ENCODE data around the gene TOMM5. TPM values are rescaled to one million over a fixed set of nuclear protein-coding genes. Genes with fewer than 3 reads are reported as not detected.

The TOMM5 gene
- total RNA-seq (2014; rRNA removed; shearing (Covaris generic)), result 353 and 360 TPM in 2 replicates

- peak; percentile 92 for DNase-seq (ENCODE audit: low spot score)
- in situ Hi-C loops (cut with HindIII; ENCODE audit: low sequenced_read_pairs), result no loop called here
Observed at GRCh38 chr9:37592108-37592951, at the start of gene TOMM5. TSS of gene TOMM5 (minus strand) at chr9:37592597. CDS start at chr9:37592532, 65 bp downstream.

- in situ Hi-C loops (cut with HindIII; ENCODE audit: low sequenced_read_pairs), result loop anchor here (10.0 kb wide), 1 partner anchor 57 kb away; no protein-coding TSS in a partner anchor
- DNase-seq (ENCODE audit: low spot score), result no peak
Observed at GRCh38 chr9:37641331-37641730, 48.9 kb upstream of the TOMM5 start.

DNA sequence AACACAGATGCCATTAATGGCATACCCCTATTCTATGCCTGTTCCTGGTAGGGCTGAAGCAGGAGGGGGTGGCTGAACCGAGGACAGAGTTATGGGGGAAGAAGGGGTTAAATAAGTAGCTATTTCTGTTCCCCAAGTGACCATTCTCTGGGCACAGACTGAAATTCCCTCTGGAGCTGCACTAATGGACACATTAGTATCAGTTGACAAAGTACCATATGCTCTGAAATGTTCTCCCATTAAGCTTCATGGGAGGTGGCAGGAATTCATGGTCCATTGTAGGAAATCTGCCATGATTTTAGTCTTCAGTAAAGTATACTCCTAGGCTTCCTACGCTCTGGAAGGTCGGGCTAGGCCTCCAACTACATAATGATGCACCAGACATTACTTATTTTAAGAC, 47.8 kb upstream of the TOMM5 start:
- in situ Hi-C loops (cut with HindIII; ENCODE audit: low sequenced_read_pairs), result loop anchor here (10.0 kb wide), 1 partner anchor 55 kb away; no protein-coding TSS in a partner anchor
- DNase-seq (ENCODE audit: low spot score), result no peak

- in situ Hi-C loops (cut with HindIII; ENCODE audit: low sequenced_read_pairs), result loop anchor here (10.0 kb wide), 1 partner anchor 55 kb away; no protein-coding TSS in a partner anchor
- no peak for DNase-seq (ENCODE audit: low spot score)
Observed at GRCh38 chr9:37639841-37640240, 47.4 kb upstream of the TOMM5 start.

- no peak for DNase-seq (ENCODE audit: low spot score)
- in situ Hi-C loops (cut with HindIII; ENCODE audit: low sequenced_read_pairs), result no loop called here
Observed at GRCh38 chr9:37639109-37639762, 46.8 kb upstream of the TOMM5 start.

GRCh38 chr9:37636511-37637448, 44.4 kb upstream of the TOMM5 start:
- no peak for DNase-seq (ENCODE audit: low spot score)
- in situ Hi-C loops (cut with HindIII; ENCODE audit: low sequenced_read_pairs), result no loop called here

DNA sequence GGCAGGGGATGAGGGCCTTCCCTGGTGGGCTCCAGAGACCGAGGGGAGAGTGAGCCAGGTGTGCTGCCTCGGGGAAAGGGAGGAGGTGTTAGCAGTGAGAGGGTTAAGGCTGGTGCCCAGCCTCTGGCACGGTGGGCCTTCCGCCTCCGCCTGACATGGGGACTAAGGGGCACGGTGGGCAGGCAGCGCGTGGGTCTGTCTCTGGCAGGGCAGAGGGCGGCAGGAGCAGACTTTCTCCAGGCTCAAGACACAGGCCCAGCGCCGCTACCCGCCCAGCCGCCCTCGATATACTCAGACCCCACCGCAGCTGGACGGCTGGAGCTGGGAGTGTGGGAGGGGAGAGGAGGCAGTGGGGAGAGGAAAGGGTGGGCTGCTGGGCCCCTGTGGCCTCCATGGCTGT, 43.4 kb upstream of the TOMM5 start:
- DNase-seq (ENCODE audit: low spot score), result no peak
- in situ Hi-C loops (cut with HindIII; ENCODE audit: low sequenced_read_pairs), result no loop called here

GRCh38 chr9:37632479-37632878, 40.1 kb upstream of the TOMM5 start:
- no peak for DNase-seq (ENCODE audit: low spot score)
- in situ Hi-C loops (cut with HindIII; ENCODE audit: low sequenced_read_pairs), result no loop called here

GRCh38 chr9:37626708-37627292, 34.4 kb upstream of the TOMM5 start:
- in situ Hi-C loops (cut with HindIII; ENCODE audit: low sequenced_read_pairs), result no loop called here

DNA sequence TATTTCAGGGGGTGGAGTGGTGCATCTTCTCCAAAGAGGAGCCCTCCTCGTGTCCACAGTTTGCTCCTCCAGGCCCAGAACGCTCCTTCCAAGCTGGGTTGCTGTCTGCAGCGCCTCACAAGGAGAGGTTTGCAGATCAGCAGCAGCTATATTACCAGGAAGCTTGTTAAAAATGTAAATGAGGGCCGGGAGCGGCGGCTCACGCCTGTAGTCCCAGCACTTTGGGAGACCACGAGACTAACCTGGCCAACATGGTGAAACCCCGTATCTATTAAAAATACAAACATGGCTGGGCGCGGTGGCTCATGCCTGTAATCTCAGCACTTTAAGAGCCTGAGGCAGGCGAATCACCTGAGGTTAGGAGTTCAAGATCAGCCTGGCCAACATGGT, 33.4 kb upstream of the TOMM5 start:
- in situ Hi-C loops (cut with HindIII; ENCODE audit: low sequenced_read_pairs), result no loop called here
- no peak for DNase-seq (ENCODE audit: low spot score)

More at GRCh38 chr9:37626708-37627292, 34.4 kb upstream of the TOMM5 start:
- DNase-seq (ENCODE audit: low spot score), result no peak

DNA sequence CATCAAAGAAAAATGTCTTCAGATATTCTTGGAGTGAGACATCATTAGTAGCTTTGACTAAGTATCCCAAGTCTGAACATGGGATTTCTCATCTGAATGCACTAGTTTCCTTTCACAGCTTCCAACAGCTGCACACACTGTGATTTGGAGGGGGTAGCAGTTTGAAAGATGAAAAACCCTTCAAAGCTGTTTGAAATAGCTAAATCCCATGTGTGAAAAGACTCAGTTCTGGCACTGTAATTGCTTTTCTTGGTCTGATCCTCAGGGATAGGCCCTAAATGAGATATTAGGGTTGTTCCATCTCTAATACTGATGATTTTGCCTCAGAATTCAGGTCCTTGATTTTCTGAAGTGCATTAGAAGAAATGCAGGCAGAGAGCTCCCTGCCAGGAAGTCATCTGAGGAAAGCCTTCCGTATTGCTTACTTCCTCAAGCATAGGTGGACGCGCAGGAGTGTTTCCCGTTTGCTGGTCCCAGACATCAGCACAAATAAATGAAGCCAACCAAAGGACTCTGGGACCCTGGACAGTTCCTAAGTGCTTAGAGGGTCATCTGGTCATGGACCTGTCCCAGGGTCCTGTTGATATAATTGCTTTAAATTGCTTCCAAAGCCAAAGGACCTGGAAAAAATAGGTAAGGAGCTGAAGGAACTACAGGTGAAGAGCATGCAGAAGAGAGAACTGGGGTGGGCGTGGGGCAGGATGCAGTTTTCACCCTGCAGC, 32.8 kb upstream of the TOMM5 start:
- in situ Hi-C loops (cut with HindIII; ENCODE audit: low sequenced_read_pairs), result no loop called here
- no peak for DNase-seq (ENCODE audit: low spot score)

GRCh38 chr9:37624073-37624472, 31.7 kb upstream of the TOMM5 start:
- no peak for DNase-seq (ENCODE audit: low spot score)
- in situ Hi-C loops (cut with HindIII; ENCODE audit: low sequenced_read_pairs), result no loop called here

DNA sequence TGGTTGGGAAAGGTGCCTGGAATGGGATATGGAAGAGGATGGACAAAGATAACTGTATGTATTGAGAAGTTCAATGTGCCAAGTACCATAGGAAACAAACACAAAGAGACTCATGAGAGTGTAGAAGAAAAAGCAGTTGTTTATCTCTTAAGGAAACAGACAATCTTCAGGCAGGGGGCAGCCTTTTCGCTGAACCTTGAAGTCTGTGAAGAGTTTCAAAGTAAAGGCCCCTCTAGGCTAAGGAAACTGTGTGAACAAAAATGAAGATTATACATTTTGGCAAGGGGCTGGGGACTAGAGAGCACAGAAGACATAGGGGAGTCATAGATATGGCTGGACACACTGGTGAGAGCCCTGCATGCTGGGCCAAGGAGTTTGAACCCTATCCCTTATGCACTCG, 30.9 kb upstream of the TOMM5 start:
- in situ Hi-C loops (cut with HindIII; ENCODE audit: low sequenced_read_pairs), result no loop called here

GRCh38 chr9:37622462-37622861, 30.1 kb upstream of the TOMM5 start:
- DNase-seq (ENCODE audit: low spot score), result no peak
- in situ Hi-C loops (cut with HindIII; ENCODE audit: low sequenced_read_pairs), result no loop called here

More for the DNA sequence above, 30.9 kb upstream of the TOMM5 start:
- DNase-seq (ENCODE audit: low spot score), result no peak

DNA sequence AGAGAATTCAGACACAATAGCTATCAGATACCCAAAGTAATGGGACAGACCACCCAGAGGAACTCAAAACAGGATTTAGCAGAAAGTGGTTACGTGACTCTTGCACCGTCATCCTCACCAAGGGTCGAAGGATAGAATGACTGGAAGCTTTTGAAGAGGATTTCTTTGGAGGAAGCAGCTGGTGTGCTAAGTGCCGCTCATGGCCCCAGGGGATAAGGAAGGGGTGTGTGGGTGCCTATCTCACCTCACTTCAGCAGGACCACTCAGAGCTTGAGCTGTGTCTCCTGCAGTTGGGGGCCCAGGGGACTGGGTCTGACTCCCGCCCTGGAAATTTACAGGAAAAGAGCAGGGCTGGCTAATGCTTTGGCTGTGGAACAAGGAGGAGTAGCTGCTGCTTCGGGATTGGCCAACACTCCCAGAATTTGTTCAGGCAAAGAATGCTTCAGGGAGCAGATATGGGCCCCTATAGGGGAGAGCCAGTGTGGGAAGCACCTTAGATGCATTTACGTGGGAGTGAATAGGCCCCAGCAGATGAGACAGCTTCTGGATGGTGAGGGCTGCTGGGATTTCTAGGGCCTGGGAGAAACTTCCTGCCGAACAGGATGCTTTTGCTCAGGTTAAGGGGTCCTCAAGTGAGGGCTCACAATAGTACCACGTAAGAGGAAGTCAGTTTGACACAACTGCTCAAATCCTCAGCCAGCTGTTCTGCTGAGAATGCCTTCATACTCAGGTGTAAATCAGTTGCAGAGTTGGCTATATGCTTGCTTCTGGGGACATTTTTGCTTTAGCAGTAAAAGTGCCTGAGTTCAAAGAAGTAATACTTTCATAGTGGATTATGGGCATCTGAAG, 29.1 kb upstream of the TOMM5 start:
- DNase-seq (ENCODE audit: low spot score), result no peak
- in situ Hi-C loops (cut with HindIII; ENCODE audit: low sequenced_read_pairs), result no loop called here

GRCh38 chr9:37620396-37620795, 28.0 kb upstream of the TOMM5 start:
- no peak for DNase-seq (ENCODE audit: low spot score)
- in situ Hi-C loops (cut with HindIII; ENCODE audit: low sequenced_read_pairs), result no loop called here

- in situ Hi-C loops (cut with HindIII; ENCODE audit: low sequenced_read_pairs), result no loop called here
- no peak for DNase-seq (ENCODE audit: low spot score)
Observed at GRCh38 chr9:37619806-37620205, 27.4 kb upstream of the TOMM5 start.

DNA sequence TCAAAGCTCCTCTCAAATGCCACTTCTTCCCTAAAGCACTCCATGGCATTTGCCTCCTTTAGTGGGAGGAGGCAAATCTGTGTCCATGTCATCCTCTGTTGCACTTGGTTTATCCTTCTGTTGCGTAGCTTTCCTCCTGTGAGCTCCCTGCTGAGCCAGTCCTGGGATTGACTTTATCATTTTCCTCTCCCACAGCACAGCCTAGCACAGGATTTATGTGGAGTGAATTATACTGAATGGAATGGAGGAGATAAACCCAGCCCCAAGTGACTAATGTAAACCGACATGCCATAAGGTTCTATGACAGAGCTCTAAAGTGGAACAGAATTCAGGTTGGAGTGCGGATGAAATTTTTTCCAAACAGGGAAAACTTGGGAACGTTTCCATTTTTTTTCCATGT, 26.4 kb upstream of the TOMM5 start:
- no peak for DNase-seq (ENCODE audit: low spot score)
- in situ Hi-C loops (cut with HindIII; ENCODE audit: low sequenced_read_pairs), result no loop called here

All from G401 (cell line).